Astrocyte (in vitro differentiated cells and primary cell): ENCODE results near the gene ARHGAP6. TPM values are rescaled to one million over a fixed set of nuclear protein-coding genes. Genes with fewer than 3 reads are reported as not detected.

ENCODE experiments used
- DNase-seq: peaks from one replicate; pipeline ENCODE4 v3.0.0-alpha.2; 2010; ENCODE audit warnings: low read depth
- FAIRE-seq: peaks from 2 replicates; lab custom pipeline; 2011; peaks lifted over from hg19 to GRCh38; lab: Jason Lieb, UNC
- H2AFZ ChIP-seq: 2 replicates; pipeline ENCODE4 v1.6.0; 2012; ENCODE audit warnings: low read depth, low read length, inconsistent platforms
- H3K27ac ChIP-seq: 2 replicates; pipeline ENCODE4 v1.5.1; 2011; ENCODE audit warnings: low read depth, low read length, inconsistent platforms
- H3K27me3 ChIP-seq: 2 replicates; pipeline ENCODE4 v1.6.0; 2011; ENCODE audit warnings: low read length, inconsistent platforms; ENCODE audit not compliant: insufficient read depth
- H3K36me3 ChIP-seq: 2 replicates; pipeline ENCODE4 v1.5.1; 2011; ENCODE audit warnings: low read length, inconsistent platforms; ENCODE audit not compliant: insufficient read depth
- H3K4me1 ChIP-seq: 2 replicates; pipeline ENCODE4 v1.5.1; 2011; ENCODE audit warnings: low read length, inconsistent platforms; ENCODE audit not compliant: insufficient read depth
- H3K4me2 ChIP-seq: 2 replicates; pipeline ENCODE4 v1.6.0; 2012; ENCODE audit warnings: low read length, inconsistent platforms
- H3K4me3 ChIP-seq: 2 replicates; pipeline ENCODE4 v1.5.1; 2011; ENCODE audit warnings: low read depth, mild to moderate bottlenecking, low read length, inconsistent platforms; ENCODE audit not compliant: insufficient read depth
- H3K79me2 ChIP-seq: 2 replicates; pipeline ENCODE4 v1.6.0; 2012; ENCODE audit warnings: mild to moderate bottlenecking, low read length, inconsistent platforms; ENCODE audit not compliant: insufficient read depth
- H3K9ac ChIP-seq: 2 replicates; pipeline ENCODE4 v1.6.0; 2012; ENCODE audit warnings: mild to moderate bottlenecking, low read length, inconsistent platforms
- H3K9me3 ChIP-seq: 2 replicates; pipeline ENCODE4 v1.5.1; 2012; ENCODE audit warnings: low read depth, mild to moderate bottlenecking, low read length, inconsistent platforms; ENCODE audit not compliant: insufficient read depth
- H4K20me1 ChIP-seq: 2 replicates; pipeline ENCODE4 v1.6.0; 2012; ENCODE audit warnings: low read length, inconsistent platforms; ENCODE audit not compliant: insufficient read depth
- H3K27ac Mint-ChIP-seq: one replicate; pipeline ENCODE4 v1.8.0; 2021; ENCODE audit warnings: mild to moderate bottlenecking, mixed read lengths; ENCODE audit not compliant: unreplicated experiment
- H3K27me3 Mint-ChIP-seq: one replicate; pipeline ENCODE4 v1.8.0; 2021; ENCODE audit warnings: low read depth, mixed read lengths; ENCODE audit not compliant: unreplicated experiment
- H3K36me3 Mint-ChIP-seq: one replicate; pipeline ENCODE4 v1.8.0; 2021; ENCODE audit warnings: low read depth, mixed read lengths; ENCODE audit not compliant: unreplicated experiment
- H3K4me1 Mint-ChIP-seq: one replicate; pipeline ENCODE4 v1.8.0; 2021; ENCODE audit warnings: low read depth, mixed read lengths; ENCODE audit not compliant: unreplicated experiment
- H3K4me3 Mint-ChIP-seq: one replicate; pipeline ENCODE4 v1.8.0; 2021; ENCODE audit warnings: mild to moderate bottlenecking, moderate library complexity, mixed read lengths; ENCODE audit not compliant: unreplicated experiment
- H3K9me3 Mint-ChIP-seq: one replicate; pipeline ENCODE4 v1.8.0; 2021; ENCODE audit warnings: mild to moderate bottlenecking, mixed read lengths; ENCODE audit not compliant: unreplicated experiment
- EZH2 ChIP-seq: IDR thresholded peaks from 2 replicates; pipeline ENCODE4 v1.6.1; 2012; ENCODE audit warnings: mild to moderate bottlenecking, low read length, inconsistent platforms; ENCODE audit not compliant: insufficient read depth
- total RNA-seq: library from RNA; stranded (reverse); gene quantifications from 2 replicates; pipeline ENCODE4 v1.2.1, GENCODE V29; 2021
- TF ChIP-seq, protein P1 (sequence below): IDR thresholded peaks from 2 replicates; pipeline ENCODE4 v1.5.1; 2011; ENCODE audit warnings: low read depth, mild to moderate bottlenecking, inconsistent platforms, low read length, moderate library complexity; ENCODE audit not compliant: insufficient read depth

Gene ARHGAP6
- total RNA-seq, 1 donor from 2014 or later, result 0.30 TPM

DNA sequence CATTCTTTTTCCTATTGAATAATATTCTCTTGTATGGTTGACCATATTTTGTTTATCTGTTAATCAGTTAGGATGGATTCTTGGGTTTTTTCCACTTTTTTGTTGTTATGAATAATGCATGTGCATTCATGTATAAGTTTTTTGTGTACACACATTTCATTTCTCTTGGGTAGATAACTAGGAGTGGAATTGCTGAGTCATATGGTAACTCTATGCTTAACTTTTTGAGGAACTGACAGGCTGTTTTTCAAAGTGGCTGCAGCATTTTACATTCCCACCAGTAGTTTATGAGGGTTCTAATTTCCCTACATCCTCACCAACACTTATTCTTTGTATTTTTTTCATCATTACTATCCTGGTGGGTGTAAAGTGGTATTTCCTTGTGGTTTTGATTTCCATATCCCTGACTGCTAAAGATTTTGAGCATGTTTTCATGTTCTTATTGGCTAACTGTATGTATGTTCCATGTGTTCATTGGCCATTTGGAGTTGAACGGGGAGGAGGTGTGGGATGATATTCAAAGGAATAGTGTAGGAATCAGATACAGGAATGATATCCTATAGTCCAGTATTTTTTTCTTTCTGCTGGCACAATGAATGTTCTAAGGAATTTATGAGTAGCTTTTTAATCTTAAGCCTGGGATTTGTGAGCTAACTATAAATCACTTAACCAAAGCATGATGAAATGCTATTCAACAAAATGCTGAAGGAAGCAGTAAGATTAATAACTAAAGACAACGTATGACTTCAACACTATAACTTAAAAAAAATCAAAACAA lies 258.2 kb downstream of the ARHGAP6 start:
- DNase-seq, result peak; percentile 57
- no peak overlapping the region for H3K27ac ChIP-seq
- no peaks in the 10 kb centered on the region for H3K4me1 ChIP-seq
- Mint-ChIP-seq H3K36me3 (no peaks in the 10 kb centered on the region), H3K27ac (no peak overlapping the region), H3K4me1 (peaks cover 6% of the 10 kb centered on the region), H3K9me3 (peaks cover 1% of the 10 kb centered on the region), H3K4me3 (no peak overlapping the region), H3K27me3 (no peaks in the 10 kb centered on the region)
- no peak overlapping the region for H3K9ac ChIP-seq
- FAIRE-seq, result peak; percentile 67
- H3K36me3 ChIP-seq, result no peaks in the 10 kb centered on the region
- no peak for TF ChIP-seq EZH2
- TF ChIP-seq, protein P1, sequence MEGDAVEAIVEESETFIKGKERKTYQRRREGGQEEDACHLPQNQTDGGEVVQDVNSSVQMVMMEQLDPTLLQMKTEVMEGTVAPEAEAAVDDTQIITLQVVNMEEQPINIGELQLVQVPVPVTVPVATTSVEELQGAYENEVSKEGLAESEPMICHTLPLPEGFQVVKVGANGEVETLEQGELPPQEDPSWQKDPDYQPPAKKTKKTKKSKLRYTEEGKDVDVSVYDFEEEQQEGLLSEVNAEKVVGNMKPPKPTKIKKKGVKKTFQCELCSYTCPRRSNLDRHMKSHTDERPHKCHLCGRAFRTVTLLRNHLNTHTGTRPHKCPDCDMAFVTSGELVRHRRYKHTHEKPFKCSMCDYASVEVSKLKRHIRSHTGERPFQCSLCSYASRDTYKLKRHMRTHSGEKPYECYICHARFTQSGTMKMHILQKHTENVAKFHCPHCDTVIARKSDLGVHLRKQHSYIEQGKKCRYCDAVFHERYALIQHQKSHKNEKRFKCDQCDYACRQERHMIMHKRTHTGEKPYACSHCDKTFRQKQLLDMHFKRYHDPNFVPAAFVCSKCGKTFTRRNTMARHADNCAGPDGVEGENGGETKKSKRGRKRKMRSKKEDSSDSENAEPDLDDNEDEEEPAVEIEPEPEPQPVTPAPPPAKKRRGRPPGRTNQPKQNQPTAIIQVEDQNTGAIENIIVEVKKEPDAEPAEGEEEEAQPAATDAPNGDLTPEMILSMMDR, result no peak
- no peak overlapping the region for H2AFZ ChIP-seq
- no peaks in the 10 kb centered on the region for H3K9me3 ChIP-seq
- no peak overlapping the region for H3K4me3 ChIP-seq
- no peaks in the 10 kb centered on the region for H3K79me2 ChIP-seq
- no peaks in the 10 kb centered on the region for H3K27me3 ChIP-seq
- H4K20me1 ChIP-seq, result no peaks in the 10 kb centered on the region
- H3K4me2 ChIP-seq, result no peak overlapping the region

- H3K9me3 Mint-ChIP-seq, result peaks cover 1% of the 10 kb centered on the region
- Histone ChIP-seq H3K9me3 (no peaks in the 10 kb centered on the region), H3K27ac (no peak overlapping the region), H3K4me2 (peak overlapping the region; percentile 2), H3K4me1 (no peaks in the 10 kb centered on the region), H2AFZ (no peak overlapping the region), H3K9ac (no peak overlapping the region), H3K79me2 (no peaks in the 10 kb centered on the region), H4K20me1 (no peaks in the 10 kb centered on the region), H3K4me3 (no peak overlapping the region), H3K27me3 (no peaks in the 10 kb centered on the region), H3K36me3 (no peaks in the 10 kb centered on the region)
- H3K36me3 Mint-ChIP-seq, result no peaks in the 10 kb centered on the region
- peak; percentile 65 for DNase-seq
- no peak overlapping the region for H3K4me3 Mint-ChIP-seq
- H3K4me1 Mint-ChIP-seq, result peaks cover 6% of the 10 kb centered on the region
- H3K27ac Mint-ChIP-seq, result no peak overlapping the region
- FAIRE-seq, result peak; percentile 95
- no peak for TF ChIP-seq EZH2
- TF ChIP-seq, protein P1, result no peak
- H3K27me3 Mint-ChIP-seq, result no peaks in the 10 kb centered on the region
These were observed 259.5 kb downstream of the ARHGAP6 start for GRCh38 chrX:11406109-11406765.
